HTR-8/SVneo (cell line): ENCODE data around the gene SHISA5.
A peak's percentile ranks its signal among the peaks of the same experiment; 100 is the strongest.
"Not testable (repeated sequence)": the region's sequence is repeated elsewhere in the genome, so short reads cannot be mapped to it uniquely, and the experiment has no call there.

Experiments used
- DNase-seq: peaks from one replicate; pipeline ENCODE4 v3.0.0; 2011; ENCODE audit warnings: low spot score, mixed read lengths; ENCODE audit not compliant: insufficient read length
- FAIRE-seq: peaks from 2 replicates; lab custom pipeline; 2011; peaks lifted over from hg19 to GRCh38; lab: Jason Lieb, UNC

The SHISA5 gene

DNA sequence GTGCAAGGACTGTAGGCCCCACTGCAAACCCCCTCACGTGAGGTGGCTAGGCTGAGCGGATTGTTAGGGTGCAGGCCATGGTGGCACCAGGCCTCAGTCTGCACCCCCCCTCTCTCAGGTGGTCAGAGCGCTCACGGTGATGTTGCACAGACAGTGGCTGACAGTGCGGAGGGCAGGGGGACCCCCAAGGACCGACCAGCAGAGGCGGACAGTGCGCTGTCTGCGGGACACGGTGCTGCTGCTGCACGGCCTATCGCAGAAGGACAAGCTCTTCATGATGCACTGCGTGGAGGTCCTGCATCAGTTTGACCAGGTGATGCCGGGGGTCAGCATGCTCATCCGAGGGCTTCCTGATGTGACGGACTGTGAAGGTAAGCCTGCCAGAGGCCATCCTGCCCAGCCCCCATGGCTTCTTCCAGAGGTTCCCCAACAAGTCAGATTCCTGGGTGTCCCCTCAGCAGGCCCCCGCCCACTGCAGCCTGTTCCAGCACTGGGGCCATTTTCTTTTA is 39.2 kb downstream of the SHISA5 start:
- FAIRE-seq = peak; percentile 28
- no peak for DNase-seq

DNA sequence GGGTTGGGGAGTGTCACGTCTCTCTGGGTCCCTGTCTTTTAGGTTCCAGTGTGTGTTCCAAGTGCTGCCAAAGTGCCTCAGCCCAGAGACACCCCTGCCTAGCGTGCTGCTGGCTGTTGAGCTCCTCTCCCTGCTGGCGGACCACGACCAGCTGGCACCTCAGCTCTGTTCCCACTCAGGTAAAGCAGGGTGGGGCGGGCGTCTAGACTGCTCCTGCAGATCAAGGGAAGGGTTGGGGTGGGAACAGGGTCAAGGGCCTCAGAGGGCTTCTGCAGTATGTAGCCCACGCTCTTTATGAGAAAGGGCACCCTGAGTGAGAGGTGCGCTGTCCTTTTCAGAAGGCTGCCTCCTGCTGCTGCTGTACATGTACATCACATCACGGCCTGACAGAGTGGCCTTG is 40.3 kb downstream of the SHISA5 start:
- DNase-seq (no peak), FAIRE-seq (no peak)

DNA sequence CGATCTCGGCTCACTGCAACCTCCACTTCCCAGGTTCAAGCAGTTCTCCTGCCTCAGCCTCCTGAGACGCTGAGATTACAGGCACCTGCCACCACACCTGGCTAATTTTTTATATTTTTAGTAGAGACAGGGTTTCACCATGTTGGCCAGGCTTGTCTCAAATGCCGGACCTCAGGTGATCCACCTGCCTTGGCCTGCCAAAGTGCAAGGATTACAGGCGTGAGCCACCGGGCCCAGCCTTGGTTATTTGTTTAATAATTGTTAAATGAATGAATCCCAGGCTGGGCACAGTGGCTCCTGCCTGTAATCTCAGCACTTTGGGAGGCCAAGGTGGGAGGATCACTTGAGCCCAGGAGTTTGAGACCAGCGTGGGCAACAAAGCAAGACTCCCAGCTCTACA is 42.2 kb downstream of the SHISA5 start:
- not testable (repeated sequence) for FAIRE-seq, DNase-seq

DNA sequence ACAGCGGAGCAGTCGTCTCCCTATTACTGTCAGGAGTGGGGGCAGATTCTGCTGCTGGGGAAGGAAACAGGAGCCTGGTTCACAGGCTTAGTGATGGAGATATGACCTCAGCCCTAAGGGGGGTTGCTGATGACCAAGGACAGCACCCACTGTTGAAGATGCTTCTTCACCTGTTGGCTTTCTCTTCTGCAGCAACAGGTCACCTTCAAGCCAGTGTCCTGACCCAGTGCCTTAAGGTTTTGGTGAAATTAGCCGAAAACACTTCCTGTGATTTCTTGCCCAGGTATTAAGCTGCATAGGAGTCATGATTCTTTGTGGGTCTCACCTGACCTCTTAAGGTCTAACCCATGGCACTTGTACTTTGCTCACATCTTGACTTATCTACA is 43.5 kb downstream of the SHISA5 start:
- DNase-seq = no peak
- FAIRE-seq = no peak

DNA sequence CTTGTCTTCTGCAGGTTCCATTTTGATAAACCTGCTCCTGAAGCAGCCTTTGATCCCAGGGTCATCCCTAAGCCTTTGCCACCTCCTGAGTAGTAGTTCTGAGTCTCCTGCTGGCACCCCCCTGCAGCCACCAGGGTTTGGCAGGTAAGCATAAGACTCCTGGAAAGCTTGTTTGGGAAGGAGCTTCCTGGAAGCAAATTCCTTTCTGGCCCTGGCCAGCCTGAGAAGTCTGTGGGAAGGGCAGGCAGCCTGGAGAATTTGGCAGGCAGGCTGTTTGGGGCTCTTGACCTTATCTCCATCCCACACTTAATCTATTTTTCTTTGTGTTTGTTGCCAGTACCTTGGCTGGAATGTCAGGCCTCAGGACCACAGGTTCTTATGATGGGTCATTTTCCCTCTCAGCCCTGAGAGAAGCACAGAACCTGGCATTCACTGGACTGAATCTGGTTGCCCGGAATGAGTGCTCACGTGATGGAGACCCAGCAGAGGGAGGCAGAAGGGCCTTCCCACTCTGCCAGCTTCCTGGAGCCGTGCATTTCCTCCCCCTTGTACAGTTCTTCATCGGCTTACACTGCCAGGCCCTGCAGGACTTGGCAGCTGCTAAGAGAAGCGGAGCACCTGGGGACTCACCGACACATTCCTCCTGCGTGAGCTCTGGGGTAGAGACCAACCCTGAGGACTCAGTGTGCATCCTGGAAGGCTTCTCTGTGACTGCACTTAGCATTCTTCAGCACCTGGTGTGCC is 44.0 kb downstream of the SHISA5 start:
- FAIRE-seq (no peak), DNase-seq (no peak)

DNA sequence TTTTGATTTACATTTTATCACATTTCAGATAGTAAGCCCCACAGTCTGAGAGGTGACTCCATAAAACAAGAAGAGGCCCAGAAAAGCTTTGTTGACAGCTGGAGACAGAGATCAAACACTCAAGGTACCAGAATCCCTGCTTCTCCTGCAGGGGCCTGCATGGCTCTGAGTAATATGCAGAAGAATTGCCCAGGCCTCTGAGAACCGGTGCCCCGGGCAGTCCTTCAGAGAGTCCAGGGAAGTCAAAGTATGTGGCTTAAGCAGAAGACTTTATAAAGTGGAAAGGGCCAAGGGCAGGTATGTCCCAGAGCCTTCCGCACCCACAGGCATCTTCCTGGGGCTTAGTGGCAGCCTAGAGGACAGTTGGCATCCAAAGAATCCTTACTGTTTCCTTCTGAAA is 44.6 kb downstream of the SHISA5 start:
- DNase-seq (no peak), FAIRE-seq (no peak)

DNA sequence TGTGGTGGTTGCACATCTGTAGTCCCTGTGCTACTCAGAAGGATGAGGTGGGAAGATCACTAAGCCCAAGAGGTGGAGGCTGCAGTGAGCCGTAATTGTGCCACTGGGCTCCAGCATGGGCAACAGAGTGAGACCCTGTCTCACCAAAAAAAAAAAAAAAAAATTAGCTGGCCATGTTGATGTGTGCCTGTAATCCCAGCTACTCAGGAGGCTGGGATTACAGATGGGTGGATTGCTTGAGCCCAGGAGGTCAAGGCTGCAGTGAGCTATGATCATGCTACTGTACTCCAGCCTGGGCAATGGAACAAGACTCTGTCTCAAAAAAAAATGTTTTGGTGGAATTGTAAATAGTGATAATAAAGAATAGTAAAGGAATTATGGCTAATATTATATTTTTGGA is 47.5 kb downstream of the SHISA5 start:
- no peak for DNase-seq
- FAIRE-seq = no peak

DNA sequence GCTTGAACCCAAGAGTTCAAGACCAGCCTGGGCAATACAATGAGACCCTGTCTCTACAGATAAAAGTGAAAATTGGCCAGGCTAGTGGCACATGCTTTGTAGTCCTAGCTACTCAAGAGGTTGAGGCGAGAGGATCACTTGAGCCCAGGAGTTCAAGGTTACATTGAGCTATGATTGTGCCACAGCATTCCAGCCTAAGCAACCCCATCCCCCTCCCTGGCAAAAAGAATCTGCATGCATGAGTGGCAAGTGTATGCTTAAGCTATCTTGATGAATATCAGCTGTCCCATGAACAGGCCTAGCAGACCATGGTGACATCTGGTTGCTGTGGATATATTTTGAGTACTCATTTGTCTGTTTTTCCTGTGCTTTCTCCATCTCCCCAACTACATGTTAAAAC is 52.7 kb downstream of the SHISA5 start:
- DNase-seq (no peak), FAIRE-seq (no peak)

DNA sequence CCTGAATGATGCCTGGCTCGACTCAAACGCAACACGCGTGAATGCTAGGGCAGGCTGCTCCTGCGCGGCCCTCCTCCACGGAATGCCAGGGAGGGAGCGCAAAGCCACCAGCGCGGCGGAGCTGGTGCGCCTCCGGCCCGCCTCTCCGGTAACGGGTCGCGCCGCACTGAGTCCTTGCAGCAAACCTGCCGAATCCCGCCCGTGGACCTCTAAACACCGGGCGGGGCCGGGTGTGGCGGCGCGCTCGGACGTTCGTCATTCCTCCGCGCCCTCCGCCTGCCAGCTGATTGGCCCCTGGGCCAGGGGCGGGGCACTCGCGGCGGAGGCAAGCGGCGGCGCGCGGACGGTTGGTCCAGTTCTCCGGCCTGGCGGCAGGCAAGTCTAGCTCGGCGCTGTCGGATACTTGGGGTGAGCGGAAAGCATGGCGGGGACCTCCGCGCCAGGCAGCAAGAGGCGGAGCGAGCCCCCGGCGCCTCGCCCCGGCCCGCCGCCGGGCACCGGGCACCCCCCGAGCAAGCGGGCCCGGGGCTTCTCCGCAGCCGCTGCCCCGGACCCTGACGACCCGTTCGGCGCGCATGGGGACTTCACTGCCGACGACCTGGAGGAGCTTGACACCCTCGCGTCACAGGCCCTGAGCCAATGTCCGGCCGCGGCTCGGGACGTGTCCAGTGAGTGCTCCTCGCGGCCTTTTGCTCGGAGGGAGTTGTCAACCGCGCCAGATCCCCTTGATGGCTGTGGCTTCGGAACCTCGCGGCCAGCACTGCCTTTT is 57.4 kb downstream of the SHISA5 start, which contains the start of gene ATRIP:
ATRIP (plus strand) TSS at position 313 of the 769 bp plus-strand sequence; CDS start at position 422, 109 bp downstream.
- FAIRE-seq (peak; percentile 90), DNase-seq (peak; percentile 80)

DNA sequence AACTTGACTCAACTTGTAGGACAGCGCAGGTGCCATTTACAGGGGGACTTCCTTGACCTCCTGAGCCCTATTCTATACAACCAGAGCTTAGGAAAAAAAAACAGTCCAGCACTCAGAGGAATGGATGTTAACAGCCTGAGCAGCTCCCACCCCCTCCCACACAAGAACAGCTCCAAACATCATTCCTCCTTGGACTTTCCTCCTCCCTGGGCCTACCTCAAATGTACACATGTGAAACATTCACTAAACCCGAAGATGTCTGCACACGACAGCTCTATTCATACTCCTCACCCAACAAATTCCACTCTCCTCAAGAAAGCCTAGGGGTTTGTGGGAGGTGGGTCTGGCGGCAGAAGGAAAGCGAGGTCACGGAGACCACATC is 57.9 kb downstream of the SHISA5 start:
- FAIRE-seq = no peak
- DNase-seq = no peak

DNA sequence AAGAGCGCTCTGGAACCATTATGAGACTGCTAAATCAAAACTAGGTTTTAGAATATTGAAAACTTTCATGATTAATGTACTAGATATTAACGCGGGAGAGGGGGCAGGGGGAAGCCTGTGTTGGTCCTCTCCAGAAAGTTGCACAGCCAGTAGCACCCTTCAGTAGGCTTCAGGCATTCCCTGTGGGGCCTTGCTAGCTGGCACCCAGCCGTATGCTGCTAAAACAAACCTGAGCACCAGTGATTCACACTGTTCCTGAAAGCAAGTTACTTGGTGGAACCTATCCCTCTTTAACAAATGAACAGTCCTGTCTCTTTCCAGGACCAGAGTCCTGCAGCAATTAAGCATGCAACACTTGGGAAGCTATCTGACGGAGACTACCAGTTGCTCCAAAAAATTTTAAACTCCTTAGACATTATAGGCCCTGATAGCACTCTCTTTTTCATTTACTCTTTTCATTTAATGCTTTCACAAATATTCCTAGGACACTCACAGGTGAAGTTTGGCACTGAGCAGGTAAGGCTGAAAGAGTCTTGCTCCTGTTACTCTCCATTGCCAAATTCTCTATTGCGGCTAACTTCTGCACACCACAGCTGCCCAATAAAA is 58.6 kb downstream of the SHISA5 start:
- FAIRE-seq (no peak), DNase-seq (no peak)

DNA sequence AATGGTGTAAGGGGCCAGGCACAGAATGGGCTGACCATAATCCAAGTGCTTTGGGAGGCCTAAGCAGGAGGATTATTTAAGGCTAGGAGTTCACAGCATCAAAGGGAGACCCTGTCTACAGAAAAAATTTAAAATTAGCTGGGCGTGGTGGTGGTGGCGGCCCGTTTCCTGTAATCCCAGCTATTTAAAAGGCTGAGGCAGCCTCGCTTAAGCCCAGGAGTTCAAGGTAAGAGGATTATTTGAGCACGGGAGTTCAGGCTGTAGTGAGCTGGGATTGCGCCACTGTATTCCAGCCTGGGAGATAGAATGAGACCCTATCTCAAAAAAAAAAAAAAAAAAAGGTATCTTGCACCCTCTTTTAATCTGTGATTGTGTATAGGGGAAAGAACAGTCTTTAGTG is 62.0 kb downstream of the SHISA5 start:
- FAIRE-seq (no peak), DNase-seq (no peak)

DNA sequence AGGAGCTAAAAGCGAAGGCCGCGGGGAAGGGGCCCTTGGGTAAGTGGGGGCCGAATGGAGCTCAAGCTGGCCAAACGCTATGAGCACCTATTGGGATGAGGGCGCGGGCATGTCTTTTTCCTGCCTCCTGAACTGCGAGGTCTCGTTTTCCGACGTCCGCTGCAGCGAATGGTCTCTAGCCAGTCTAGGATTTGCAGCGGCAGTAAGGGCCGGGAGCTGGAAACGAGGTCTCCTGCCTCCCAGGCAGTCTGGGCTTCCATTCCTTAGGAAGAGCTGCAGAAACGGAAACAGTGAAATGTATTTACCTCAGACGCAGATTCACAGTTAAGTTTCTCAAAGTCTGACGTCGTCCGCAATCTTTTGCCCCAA is 63.4 kb downstream of the SHISA5 start:
- FAIRE-seq (no peak), DNase-seq (no peak)

DNA sequence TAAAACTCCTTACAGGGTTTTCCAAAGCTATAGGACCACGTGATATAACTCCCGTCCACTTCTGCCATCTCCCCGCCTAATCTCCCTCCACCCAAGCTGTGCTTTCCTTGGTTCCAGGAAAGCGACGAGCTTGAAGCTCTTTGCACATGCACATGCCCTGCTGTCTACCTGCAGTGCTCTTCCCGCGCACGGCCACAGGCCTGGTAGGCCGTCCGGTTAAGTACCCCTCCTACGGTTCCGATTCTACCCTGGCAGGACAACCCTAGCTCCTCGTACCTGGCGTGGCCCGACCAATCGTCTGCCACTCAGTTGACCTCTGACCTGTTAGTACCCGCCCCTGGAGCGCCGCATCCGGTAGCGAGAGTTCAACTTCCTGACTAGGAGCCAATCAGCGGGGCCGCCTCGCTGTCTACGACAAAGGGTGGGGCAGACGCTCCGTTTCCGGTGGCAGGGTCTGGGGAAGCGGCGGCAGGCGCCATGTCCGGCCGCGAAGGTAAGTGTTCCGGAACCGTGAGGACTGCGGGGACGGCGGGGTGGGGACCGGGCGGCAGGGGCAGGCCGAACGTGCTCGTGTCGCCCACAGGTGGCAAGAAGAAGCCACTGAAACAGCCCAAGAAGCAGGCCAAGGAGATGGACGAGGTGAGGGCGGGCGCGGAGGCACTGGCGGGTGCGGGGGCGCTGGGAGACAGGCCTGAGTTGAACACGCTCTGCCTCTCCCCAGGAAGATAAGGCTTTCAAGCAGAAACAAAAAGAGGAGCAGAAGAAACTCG is 64.0 kb downstream of the SHISA5 start, which contains the start of the genes CCDC51 and TMA7:
CCDC51 (minus strand) TSS at position 300 of the 770 bp plus-strand sequence. CDS start 4,991 bp downstream, outside the sequence.
TMA7 (plus strand) TSS at position 438 of the 770 bp plus-strand sequence; CDS start at position 478, 40 bp downstream.
- peak; percentile 95 for FAIRE-seq

DNA sequence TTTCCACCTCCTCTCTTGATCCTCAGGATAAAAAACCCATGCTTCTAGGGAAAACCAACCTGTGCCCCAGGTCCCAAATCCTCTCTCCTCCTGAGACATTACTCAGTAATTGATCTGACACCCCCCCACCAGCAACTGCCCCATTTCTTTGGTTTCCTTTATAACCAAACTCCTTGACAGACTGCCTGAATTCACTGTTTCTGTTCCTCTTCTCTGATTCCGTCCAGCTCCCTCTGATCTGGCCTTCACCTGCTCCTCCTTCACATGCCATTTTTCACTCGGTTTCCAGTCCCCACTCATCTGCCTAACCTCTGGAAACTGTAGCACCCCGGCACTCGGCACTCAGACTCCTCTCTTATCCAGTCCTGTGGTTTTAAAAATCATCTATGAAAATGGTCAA is 66.2 kb downstream of the SHISA5 start:
- FAIRE-seq = no peak
- no peak for DNase-seq

More for the DNA sequence above, 64.0 kb downstream of the SHISA5 start, which contains the start of the genes CCDC51 and TMA7:
- DNase-seq = peak; percentile 98

DNA sequence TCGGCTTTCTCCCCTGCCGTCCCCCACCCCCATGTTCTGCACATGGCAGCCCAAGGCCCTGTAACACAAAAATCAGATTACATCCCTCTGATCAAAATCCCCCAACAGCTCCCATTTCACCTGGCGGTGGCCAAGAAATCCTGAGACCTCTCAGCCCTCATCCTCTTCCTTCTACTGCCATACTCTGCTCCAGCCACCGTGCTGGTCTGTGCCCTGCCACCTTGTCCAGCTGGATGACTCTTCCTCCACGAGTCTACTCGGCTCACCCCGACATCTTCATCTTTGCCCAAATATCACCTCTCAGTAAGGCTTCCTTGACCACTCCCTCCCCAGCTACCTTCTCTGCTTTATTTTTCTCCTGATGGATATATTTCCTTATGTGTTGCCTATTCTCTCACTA is 67.1 kb downstream of the SHISA5 start:
- no peak for FAIRE-seq
- DNase-seq = no peak

DNA sequence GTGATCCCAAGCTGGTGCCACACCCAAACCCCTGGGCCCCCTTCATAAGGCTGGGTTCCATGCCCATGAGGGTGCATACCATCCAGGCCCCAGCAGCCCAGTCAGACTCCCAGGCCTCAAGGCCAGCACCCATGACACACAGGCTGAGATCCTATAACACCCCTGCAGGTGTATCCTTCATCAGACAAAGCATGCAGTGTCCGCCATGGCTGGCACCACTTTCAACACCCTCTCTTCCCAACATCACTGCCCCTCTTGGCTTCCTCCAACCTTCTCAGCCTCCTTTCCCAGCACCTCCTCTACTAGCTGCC is 67.5 kb downstream of the SHISA5 start:
- no peak for FAIRE-seq

DNA sequence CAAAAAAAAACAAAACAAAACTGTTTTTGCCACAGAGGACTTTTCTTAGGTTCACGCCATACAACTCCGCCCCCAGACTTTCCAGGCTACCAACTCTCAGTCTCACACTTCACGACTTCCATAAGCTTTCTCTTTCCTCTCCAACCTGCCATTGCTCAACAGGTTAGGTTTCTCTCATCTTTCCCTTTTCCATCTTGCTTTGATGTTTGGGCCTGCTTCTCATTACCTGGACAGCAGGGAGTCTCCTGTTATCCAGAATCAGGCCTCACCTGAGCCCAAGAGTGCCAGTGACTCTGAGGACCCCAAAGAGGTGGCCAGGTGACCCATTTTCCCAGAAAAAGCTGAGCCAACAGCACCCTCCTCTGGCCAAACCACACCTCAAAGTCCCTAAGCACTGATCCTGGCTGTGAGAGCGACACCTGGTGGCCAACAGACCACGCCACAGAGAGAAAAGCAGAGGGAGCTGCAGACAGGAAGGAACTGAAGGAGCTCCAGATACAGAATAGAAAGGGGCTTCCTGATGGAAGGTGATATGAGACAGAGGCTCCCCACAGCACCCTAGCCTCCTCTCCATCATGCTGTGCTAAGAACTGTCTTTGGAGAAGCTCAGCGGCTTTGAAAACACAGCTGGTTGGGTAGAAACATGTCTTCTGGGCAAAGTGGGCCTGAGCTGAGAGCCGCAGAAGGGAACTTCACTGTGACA is 68.0 kb downstream of the SHISA5 start:
- FAIRE-seq (peak; percentile 92), DNase-seq (peak; percentile 86)

More for the DNA sequence above, 67.5 kb downstream of the SHISA5 start:
- no peak for DNase-seq

DNA sequence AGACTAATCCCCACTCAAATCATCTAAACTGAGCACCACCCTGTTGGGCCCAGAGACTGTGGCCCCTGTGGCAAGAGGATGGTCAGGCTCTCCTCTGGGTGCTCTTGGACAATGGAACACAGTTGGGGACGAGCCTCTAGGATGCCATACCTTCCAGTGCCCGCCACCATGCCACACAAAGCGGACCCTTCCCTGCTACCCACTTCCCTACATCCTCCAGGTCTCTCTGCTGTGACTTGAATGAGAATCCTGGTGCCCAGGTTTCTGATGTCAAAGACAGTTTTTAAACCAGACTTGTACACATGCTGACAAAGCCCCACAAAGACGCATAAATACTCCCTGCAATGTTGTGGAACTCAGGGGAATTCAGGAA is 68.8 kb downstream of the SHISA5 start:
- FAIRE-seq = no peak
- no peak for DNase-seq
